CD14-positive monocyte (primary cell): Measurements from ENCODE around the gene CIZ1. TPM values are rescaled to one million over a fixed set of nuclear protein-coding genes. Genes with fewer than 3 reads are reported as not detected.
A peak's percentile ranks its signal among the peaks of the same experiment; 100 is the strongest.

ENCODE experiments used
- DNase-seq, 3 donors: peaks; one replicate each; pipeline ENCODE4 v3.0.0-alpha.2; 2011 to 2022
- H2AFZ ChIP-seq: 2 replicates; pipeline ENCODE4 v1.6.0; 2012; ENCODE audit warnings: mild to moderate bottlenecking, low read depth, low read length, inconsistent platforms; ENCODE audit not compliant: insufficient read depth, poor library complexity, severe bottlenecking
- H3K27ac ChIP-seq, 2 donors: 1 replicate in 1 of 2; 2 replicates in 1 of 2; pipeline ENCODE4 v1.5.1; 2012 to 2013; ENCODE audit warnings: low read length in 2 of 2, control low read depth in 1 of 2, inconsistent platforms in 1 of 2, low read depth in 1 of 2, mild to moderate bottlenecking in 1 of 2
- H3K27me3 ChIP-seq, 2 donors: one replicate each; pipeline versions ENCODE4 v1.6.0 to v1.6.1; 2011 to 2013; ENCODE audit warnings: low read length in 2 of 2; ENCODE audit not compliant: control insufficient read depth in 2 of 2, insufficient read depth in 2 of 2
- H3K36me3 ChIP-seq, 2 donors: replicated peaks in 1 of 2; 1 replicate in 1 of 2; 2 replicates in 1 of 2; pipeline versions ENCODE4 v1.5.1 to v1.6.1; 2012 to 2013; ENCODE audit warnings: low read length in 2 of 2, control low read depth in 1 of 2, inconsistent platforms in 1 of 2, mild to moderate bottlenecking in 1 of 2; ENCODE audit not compliant: insufficient read depth in 2 of 2, control insufficient read depth in 1 of 2
- H3K4me1 ChIP-seq, 2 donors: 1 replicate in 1 of 2; 2 replicates in 1 of 2; pipeline versions ENCODE4 v1.5.1 to v1.6.1; 2012 to 2013; ENCODE audit warnings: low read length in 2 of 2, control low read depth in 1 of 2, inconsistent platforms in 1 of 2, mild to moderate bottlenecking in 1 of 2, moderate library complexity in 1 of 2; ENCODE audit not compliant: insufficient read depth in 2 of 2, control insufficient read depth in 1 of 2
- H3K4me2 ChIP-seq: replicated peaks from 2 replicates; pipeline ENCODE3; 2012; ENCODE audit warnings: low read length, moderate library complexity, mild to moderate bottlenecking; ENCODE audit not compliant: poor library complexity, severe bottlenecking; ENCODE audit errors: extremely low read depth
- H3K4me3 ChIP-seq, 3 experiments: fragments of 200-600 bp in 1 of 3; sonication (generic) in 1 of 3; replicated peaks in 1 of 3; 1 replicate in 2 of 3; 2 replicates in 1 of 3; pipeline ENCODE4 v1.5.1; 2011 to 2013; ENCODE audit warnings: low read length in 3 of 3, mild to moderate bottlenecking in 3 of 3, control low read depth in 2 of 3, low read depth in 2 of 3, inconsistent platforms in 1 of 3, moderate library complexity in 1 of 3
- H3K79me2 ChIP-seq: 2 replicates; pipeline ENCODE4 v1.6.0; 2012; ENCODE audit warnings: mild to moderate bottlenecking, control low read depth, inconsistent platforms, low read length, moderate library complexity; ENCODE audit not compliant: insufficient read depth
- H3K9ac ChIP-seq: 2 replicates; pipeline ENCODE4 v1.6.0; 2017; ENCODE audit warnings: low read length, mild to moderate bottlenecking; ENCODE audit not compliant: insufficient read depth, poor library complexity, severe bottlenecking
- H3K9me3 ChIP-seq, 2 donors: replicated peaks in 1 of 2; 1 replicate in 1 of 2; 2 replicates in 1 of 2; pipeline versions ENCODE4 v1.5.1 to v1.6.1; 2012 to 2013; ENCODE audit warnings: low read length in 2 of 2, control low read depth in 1 of 2; ENCODE audit not compliant: control insufficient read depth in 1 of 2, insufficient read depth in 1 of 2
- H4K20me1 ChIP-seq: 2 replicates; pipeline ENCODE4 v1.6.0; 2012; ENCODE audit warnings: mild to moderate bottlenecking, low read length, control low read depth, moderate library complexity; ENCODE audit not compliant: insufficient read depth
- H3K27ac Mint-ChIP-seq, 7 donors: one replicate each; pipeline ENCODE4 v1.8.0; 2020; ENCODE audit warnings: mild to moderate bottlenecking in 7 of 7, mixed read lengths in 7 of 7, moderate library complexity in 6 of 7, inconsistent platforms in 2 of 7
- H3K27me3 Mint-ChIP-seq, 3 donors: one replicate each; pipeline ENCODE4 v1.8.0; 2021 to 2022; ENCODE audit warnings: low read depth in 3 of 3, mild to moderate bottlenecking in 3 of 3, mixed read lengths in 3 of 3, moderate library complexity in 3 of 3, inconsistent platforms in 1 of 3
- H3K36me3 Mint-ChIP-seq, 2 donors: one replicate each; pipeline ENCODE4 v1.8.0; 2020; ENCODE audit warnings: mixed read lengths in 2 of 2, inconsistent platforms in 1 of 2, mild to moderate bottlenecking in 1 of 2
- H3K4me1 Mint-ChIP-seq: one replicate; pipeline ENCODE4 v1.8.0; 2020; ENCODE audit warnings: mild to moderate bottlenecking, mixed read lengths
- H3K4me3 Mint-ChIP-seq, 2 donors: one replicate each; pipeline ENCODE4 v1.8.0; 2020; ENCODE audit warnings: mild to moderate bottlenecking in 2 of 2, mixed read lengths in 2 of 2, moderate library complexity in 1 of 2
- H3K9me3 Mint-ChIP-seq, 7 donors: one replicate each; pipeline ENCODE4 v1.8.0; 2020 to 2022; ENCODE audit warnings: mixed read lengths in 7 of 7, mild to moderate bottlenecking in 6 of 7, moderate library complexity in 6 of 7, inconsistent platforms in 2 of 7
- WGBS: methylation state at CpG from one replicate; pipeline ENCODE4 v1.1.5; 2013; ENCODE audit warnings: missing lambda C conversion rate; ENCODE audit not compliant: insufficient coverage; 5-methylcytosine and 5-hydroxymethylcytosine counted together
- intact Hi-C, 2 donors: fragments of 100-400 bp; cut with micrococcal nuclease; formaldehyde crosslinking; loops; one replicate each; pipeline versions ENCODE4 v1.15.0 to v1.15.1; 2023
- polyA plus RNA-seq, 3 donors: library from polyadenylated mRNA; depleted of rRNA in 1 of 3; unstranded in 2 of 3; stranded (reverse) in 1 of 3; fragments of 300-500 nt in 2 of 3; fragments of >200 nt in 1 of 3; fragmentation: Illumina TruSeq in 2 of 3; gene quantifications; 1 replicate in 2 of 3; 2 replicates in 1 of 3; pipeline ENCODE4 v1.2.3, GENCODE V29; 2012 to 2021
- TF ChIP-seq, protein P1 (sequence below): fragments of 200-600 bp; IDR thresholded peaks from one replicate; pipeline ENCODE4 v1.8.0; 2022; ENCODE audit warnings: antibody characterized with exemption, mild to moderate bottlenecking

CIZ1 gene
- polyA plus RNA-seq, 3 donors = 3.4 to 53.7 (median 5.9) TPM

DNA sequence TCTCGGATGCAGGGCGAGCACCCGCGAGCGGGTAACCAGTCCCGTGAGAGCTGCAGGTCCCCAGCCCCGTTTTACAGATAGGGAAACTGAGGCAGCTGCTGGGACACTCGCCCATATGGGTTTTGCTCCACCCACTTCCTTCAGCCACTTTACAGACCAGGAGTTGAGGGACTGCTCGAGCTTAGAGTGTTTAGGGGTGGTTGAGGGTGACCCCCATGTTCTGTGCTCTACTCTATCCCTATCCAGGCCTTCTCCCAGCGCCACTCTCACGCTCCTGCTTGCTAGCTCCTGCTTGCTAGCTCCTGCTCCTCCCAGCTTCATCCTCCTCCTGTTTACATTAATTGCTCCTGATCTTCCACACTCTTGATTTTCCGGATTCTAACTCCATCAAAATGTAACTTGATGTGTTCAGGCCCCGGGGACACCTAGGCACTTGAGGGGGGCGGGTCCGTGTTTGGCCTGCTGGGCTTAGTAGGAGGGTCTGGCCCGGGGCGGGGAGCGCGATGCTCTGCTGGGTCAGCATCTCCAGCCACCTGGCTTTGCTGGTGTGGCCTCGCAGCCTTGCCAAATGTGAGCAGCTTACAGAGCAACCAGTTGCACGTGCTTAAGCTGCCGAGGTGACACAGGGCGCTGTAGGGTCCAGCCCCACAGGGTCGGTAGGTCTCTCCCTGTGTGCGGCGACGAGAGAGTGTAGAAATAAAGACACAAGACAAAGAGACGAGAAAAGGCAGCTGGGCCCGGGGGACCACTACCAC, 62.4 kb downstream of the CIZ1 start:
- Mint-ChIP-seq H3K4me3 (peak overlapping the region; percentile 98 to 99), H3K27me3 (peaks cover 0 to 8% (median 4%) of the 10 kb centered on the region in 3 donors), H3K27ac (peak overlapping the region in 6 of 7 donors; percentile 87 to 99 (median 94)), H3K36me3 (peaks cover 0 to 16% of the 10 kb centered on the region in 2 donors), H3K9me3 (peaks cover 0 to 5% (median 0%) of the 10 kb centered on the region in 7 donors), H3K4me1 (peaks cover 34% of the 10 kb centered on the region)
- peak overlapping the region in 1 of 2 donors; percentile 93 for H3K27ac ChIP-seq
- H3K4me2 ChIP-seq = peak overlapping the region; percentile 98
- peaks cover 33 to 45% of the 10 kb centered on the region in 2 donors for H3K4me1 ChIP-seq
- peaks cover 24% of the 10 kb centered on the region for H4K20me1 ChIP-seq
- peak overlapping the region; percentile 95 for H2AFZ ChIP-seq
- H3K79me2 ChIP-seq = peaks cover 5% of the 10 kb centered on the region
- TF ChIP-seq, protein P1, sequence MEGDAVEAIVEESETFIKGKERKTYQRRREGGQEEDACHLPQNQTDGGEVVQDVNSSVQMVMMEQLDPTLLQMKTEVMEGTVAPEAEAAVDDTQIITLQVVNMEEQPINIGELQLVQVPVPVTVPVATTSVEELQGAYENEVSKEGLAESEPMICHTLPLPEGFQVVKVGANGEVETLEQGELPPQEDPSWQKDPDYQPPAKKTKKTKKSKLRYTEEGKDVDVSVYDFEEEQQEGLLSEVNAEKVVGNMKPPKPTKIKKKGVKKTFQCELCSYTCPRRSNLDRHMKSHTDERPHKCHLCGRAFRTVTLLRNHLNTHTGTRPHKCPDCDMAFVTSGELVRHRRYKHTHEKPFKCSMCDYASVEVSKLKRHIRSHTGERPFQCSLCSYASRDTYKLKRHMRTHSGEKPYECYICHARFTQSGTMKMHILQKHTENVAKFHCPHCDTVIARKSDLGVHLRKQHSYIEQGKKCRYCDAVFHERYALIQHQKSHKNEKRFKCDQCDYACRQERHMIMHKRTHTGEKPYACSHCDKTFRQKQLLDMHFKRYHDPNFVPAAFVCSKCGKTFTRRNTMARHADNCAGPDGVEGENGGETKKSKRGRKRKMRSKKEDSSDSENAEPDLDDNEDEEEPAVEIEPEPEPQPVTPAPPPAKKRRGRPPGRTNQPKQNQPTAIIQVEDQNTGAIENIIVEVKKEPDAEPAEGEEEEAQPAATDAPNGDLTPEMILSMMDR = no peak
- H3K4me3 ChIP-seq = peak overlapping the region; percentile 71 to 97 (median 94)
- intact Hi-C loops = no loop called here
- H3K27me3 ChIP-seq = peaks cover 0 to 3% of the 10 kb centered on the region in 2 donors
- H3K9ac ChIP-seq = peak overlapping the region; percentile 88
- H3K9me3 ChIP-seq = no peaks in the 10 kb centered on the region
- no peak for DNase-seq
- H3K36me3 ChIP-seq = peaks cover 0 to 8% of the 10 kb centered on the region in 2 donors
- 77% methylated on average over 18 of the region's 29 CpGs for WGBS

DNA sequence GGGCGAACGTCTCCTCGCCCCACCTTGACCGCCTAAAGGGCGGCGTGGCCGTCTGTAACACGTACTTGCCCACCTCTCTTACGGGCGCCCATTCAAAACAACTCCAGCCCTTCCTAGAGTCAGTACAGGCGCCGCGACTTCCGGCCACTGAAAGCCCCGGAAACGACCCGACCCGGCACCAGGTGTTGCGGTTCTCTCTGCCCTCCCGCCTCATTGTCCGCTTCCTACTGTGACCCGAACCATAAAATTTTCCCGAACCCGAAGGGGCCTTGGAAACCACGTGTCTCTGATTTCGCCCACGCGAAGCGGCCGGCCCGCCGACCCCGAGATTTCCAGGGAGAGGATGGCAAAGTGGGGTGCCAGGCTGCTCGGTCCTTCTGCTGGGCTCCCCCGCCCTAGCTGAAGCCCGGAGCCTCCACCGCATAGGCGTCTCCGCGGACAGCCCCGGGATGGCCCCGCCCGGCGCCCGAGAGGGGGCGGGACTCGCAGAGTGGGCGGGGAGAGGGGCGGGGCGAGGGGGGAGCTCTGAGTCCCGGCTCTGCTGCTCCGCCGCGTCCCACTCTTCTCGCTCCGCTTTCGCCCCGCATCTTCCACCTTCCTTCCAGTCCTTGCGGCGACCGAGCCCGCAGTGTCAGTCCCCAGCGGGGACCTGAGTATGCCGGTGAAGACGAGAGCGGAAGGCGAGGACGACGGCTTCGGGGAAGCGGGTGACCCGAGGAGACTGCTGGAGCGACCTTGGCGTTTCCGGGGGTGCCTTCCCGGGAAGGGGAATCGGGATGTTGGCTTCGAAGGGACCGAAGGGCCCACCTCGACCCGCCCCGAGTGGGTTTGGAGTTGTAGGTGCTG, 63.2 kb downstream of the CIZ1 start:
- Mint-ChIP-seq H3K9me3 (peaks cover 0 to 5% (median 0%) of the 10 kb centered on the region in 7 donors), H3K4me1 (peaks cover 34% of the 10 kb centered on the region), H3K4me3 (peak overlapping the region; percentile 98 to 99), H3K27me3 (peaks cover 0 to 8% (median 4%) of the 10 kb centered on the region in 3 donors), H3K27ac (peak overlapping the region; percentile 90 to 99 (median 98)), H3K36me3 (peaks cover 8 to 24% of the 10 kb centered on the region in 2 donors)
- Histone ChIP-seq H3K4me1 (peaks cover 33 to 45% of the 10 kb centered on the region in 2 donors), H2AFZ (peak overlapping the region; percentile 95), H3K79me2 (peaks cover 5% of the 10 kb centered on the region), H3K27me3 (peaks cover 0 to 3% of the 10 kb centered on the region in 2 donors), H3K9me3 (no peaks in the 10 kb centered on the region), H3K4me3 (peak overlapping the region; percentile 71 to 97 (median 94)), H3K36me3 (peaks cover 7 to 16% of the 10 kb centered on the region in 2 donors), H3K4me2 (peak overlapping the region; percentile 98), H4K20me1 (peaks cover 24% of the 10 kb centered on the region), H3K9ac (peak overlapping the region; percentile 88), H3K27ac (peak overlapping the region; percentile 88 to 93)
- intact Hi-C loops = no loop called here
- TF ChIP-seq, protein P1 = no peak
- under 1% methylated on average over 68 of the region's 82 CpGs for WGBS
- DNase-seq = peak; percentile 66 to 82 (median 73)
